GM23338 (cell line): ENCODE data around the gene ZNF681. TPM values are rescaled to one million over a fixed set of nuclear protein-coding genes. Genes with fewer than 3 reads are reported as not detected.

Experiments used
- ATAC-seq: fragments of 200-7000 bp; cut with Tn5 transposase; 3 replicates; pipeline ENCODE4 v1.9.1; 2020
- DNase-seq: peaks from one replicate; pipeline ENCODE4 v3.0.0-alpha.2; 2015; ENCODE audit warnings: low spot score
- H2AFZ ChIP-seq: fragments of 200-600 bp; sonication (generic); 2 replicates; pipeline ENCODE4 v1.8.0; 2016; ENCODE audit warnings: antibody characterized with exemption, mild to moderate bottlenecking, moderate library complexity
- H3F3A ChIP-seq: fragments of 200-600 bp; sonication (generic); replicated peaks from 2 replicates; pipeline ENCODE4 v1.8.0; 2017; ENCODE audit warnings: antibody characterized with exemption, mixed run types, low read depth
- H3K27ac ChIP-seq: fragments of 200-600 bp; sonication (generic); 2 replicates; pipeline ENCODE4 v1.6.1; 2016; ENCODE audit warnings: low read depth
- H3K27me3 ChIP-seq: fragments of 200-600 bp; sonication (generic); 2 replicates; pipeline ENCODE4 v1.8.0; 2016; ENCODE audit warnings: mild to moderate bottlenecking, mixed run types, moderate library complexity; ENCODE audit not compliant: insufficient read depth
- H3K36me3 ChIP-seq: fragments of 200-600 bp; sonication (generic); 2 replicates; pipeline ENCODE4 v1.8.0; 2016; ENCODE audit warnings: mild to moderate bottlenecking; ENCODE audit not compliant: insufficient read depth
- H3K4me1 ChIP-seq: fragments of 200-600 bp; sonication (generic); 2 replicates; pipeline ENCODE4 v1.8.0; 2016; ENCODE audit warnings: mild to moderate bottlenecking, moderate library complexity; ENCODE audit not compliant: insufficient read depth
- H3K4me2 ChIP-seq: fragments of 200-600 bp; sonication (generic); 2 replicates; pipeline ENCODE4 v1.7.1; 2017; ENCODE audit warnings: mixed run types
- H3K4me3 ChIP-seq: fragments of 200-600 bp; sonication (generic); 2 replicates; pipeline ENCODE4 v1.6.1; 2016; ENCODE audit warnings: mixed run types
- H3K79me2 ChIP-seq: fragments of 200-600 bp; sonication (generic); replicated peaks from 2 replicates; pipeline ENCODE4 v1.8.0; 2017; ENCODE audit warnings: mild to moderate bottlenecking; ENCODE audit not compliant: insufficient read depth
- H3K9me2 ChIP-seq: fragments of 200-600 bp; sonication (generic); 2 replicates; pipeline ENCODE4 v1.8.0; 2017; ENCODE audit not compliant: insufficient read depth
- H4K20me1 ChIP-seq: fragments of 200-600 bp; sonication (generic); replicated peaks from 2 replicates; pipeline ENCODE4 v1.8.0; 2017; ENCODE audit warnings: mild to moderate bottlenecking; ENCODE audit not compliant: insufficient read depth
- H3K27ac Mint-ChIP-seq: 2 replicates; pipeline ENCODE4 v1.8.0; 2020; ENCODE audit warnings: inconsistent platforms, mild to moderate bottlenecking, moderate library complexity, mixed read lengths
- H3K27me3 Mint-ChIP-seq: 3 replicates; pipeline ENCODE4 v1.8.0; 2022; ENCODE audit warnings: low read depth, mild to moderate bottlenecking, moderate library complexity, mixed read lengths, inconsistent platforms; ENCODE audit not compliant: insufficient read depth, poor library complexity
- H3K36me3 Mint-ChIP-seq: 3 replicates; pipeline ENCODE4 v1.8.0; 2021; ENCODE audit warnings: low read depth, mild to moderate bottlenecking, inconsistent platforms, moderate library complexity, mixed read lengths
- H3K4me1 Mint-ChIP-seq: 3 replicates; pipeline ENCODE4 v1.8.0; 2020; ENCODE audit warnings: mild to moderate bottlenecking, inconsistent platforms, mixed read lengths
- H3K4me3 Mint-ChIP-seq: 3 replicates; pipeline ENCODE4 v1.8.0; 2021; ENCODE audit warnings: moderate library complexity, mild to moderate bottlenecking, inconsistent platforms, mixed read lengths
- H3K9me3 Mint-ChIP-seq: 3 replicates; pipeline ENCODE4 v1.8.0; 2020; ENCODE audit warnings: moderate library complexity, mild to moderate bottlenecking, inconsistent platforms, mixed read lengths
- CREB1 ChIP-seq: fragments of 250-450 bp; sonication (Bioruptor Pico); IDR thresholded peaks from 2 replicates; pipeline ENCODE4 v1.5.0; 2020; ENCODE audit warnings: low read depth, mild to moderate bottlenecking, moderate library complexity
- CTCF ChIP-seq, 2 experiments: fragments of 200-600 bp in 1 of 2; sonication (generic) in 1 of 2; conservative IDR thresholded peaks; 2 replicates each; pipeline versions ENCODE4 v1.5.1 to v1.6.1; 2016 to 2017; ENCODE audit warnings: antibody characterized with exemption in 2 of 2, low read depth in 2 of 2, mild to moderate bottlenecking in 2 of 2, moderate library complexity in 1 of 2
- ETS1 ChIP-seq: IDR thresholded peaks from 2 replicates; pipeline ENCODE4 v1.6.1; 2016; ENCODE audit warnings: antibody characterized with exemption
- EZH2 ChIP-seq: fragments of 200-600 bp; sonication (generic); IDR thresholded peaks from one replicate; pipeline ENCODE4 v1.8.0; 2017; ENCODE audit warnings: antibody characterized with exemption, mild to moderate bottlenecking, low read depth; ENCODE audit not compliant: unreplicated experiment
- EZH2phosphoT487 ChIP-seq: fragments of 200-600 bp; sonication (generic); IDR thresholded peaks from one replicate; pipeline ENCODE4 v1.8.1; 2018; ENCODE audit warnings: antibody characterized with exemption; ENCODE audit not compliant: unreplicated experiment
- JUNB ChIP-seq: IDR thresholded peaks from one replicate; pipeline ENCODE4 v1.6.1; 2016; ENCODE audit warnings: antibody characterized with exemption; ENCODE audit not compliant: unreplicated experiment
- NANOG ChIP-seq: IDR thresholded peaks from 2 replicates; pipeline ENCODE4 v1.6.1; 2016; ENCODE audit warnings: antibody characterized with exemption, borderline replicate concordance
- POLR2AphosphoS5 ChIP-seq: IDR thresholded peaks from 2 replicates; pipeline ENCODE4 v1.6.1; 2016; ENCODE audit warnings: antibody characterized with exemption, low read depth
- REST ChIP-seq: IDR thresholded peaks from one replicate; pipeline ENCODE4 v1.6.1; 2018; ENCODE audit warnings: antibody characterized with exemption; ENCODE audit not compliant: unreplicated experiment
- STAT1 ChIP-seq: IDR thresholded peaks from one replicate; pipeline ENCODE4 v1.6.1; 2016; ENCODE audit warnings: antibody characterized with exemption; ENCODE audit not compliant: unreplicated experiment
- ZNF114 ChIP-seq: fragments of 250-450 bp; sonication (Bioruptor Pico); IDR thresholded peaks from 2 replicates; pipeline ENCODE4 v1.5.0; 2020; ENCODE audit warnings: mild to moderate bottlenecking, moderate library complexity
- ZNF331 ChIP-seq: fragments of 250-450 bp; sonication (Bioruptor Pico); IDR thresholded peaks from 2 replicates; pipeline ENCODE4 v1.5.0; 2020; ENCODE audit warnings: low read depth, mild to moderate bottlenecking, moderate library complexity
- ZNF462 ChIP-seq: fragments of 250-450 bp; sonication (Bioruptor Pico); IDR thresholded peaks from 2 replicates; pipeline ENCODE4 v1.5.0; 2020; ENCODE audit warnings: mild to moderate bottlenecking, moderate library complexity
- polyA plus RNA-seq: library from polyadenylated mRNA; unstranded; fragments of >200 nt; fragmentation: Nextera tagmentation; extraction: Ambion mirVana; gene quantifications from 2 replicates; pipeline ENCODE4 v1.2.1, GENCODE V29; 2016
- total RNA-seq: library from RNA; depleted of rRNA; stranded (reverse); fragments of >200 nt; shearing (Covaris generic); gene quantifications from 2 replicates; pipeline ENCODE4 v1.2.3, GENCODE V29; 2014

ZNF681 gene
- total and polyA plus RNA-seq, 2 experiments from 2014 or later = 9.4 to 25.1 TPM

GRCh38 chr19:23788411-23788810 lies 29.7 kb upstream of the ZNF681 start:
- Histone ChIP-seq H3K4me2 (no peak overlapping the region), H4K20me1 (peaks cover 59% of the 10 kb centered on the region), H3K27me3 (no peaks in the 10 kb centered on the region), H3K9me2 (no peaks in the 10 kb centered on the region), H3K27ac (no peak overlapping the region), H3K4me3 (no peak overlapping the region), H3K4me1 (no peaks in the 10 kb centered on the region), H3K36me3 (peaks cover 12% of the 10 kb centered on the region; the same call in 1 of the 2 replicates), H2AFZ (no peak overlapping the region), H3K79me2 (peaks cover 88% of the 10 kb centered on the region), H3F3A (no peaks in the 10 kb centered on the region)
- TF ChIP-seq CTCF (conservative IDR thresholded peaks at IDR 0.05; ENCODE audit: low read depth in 2 of 2) (no peak), POLR2AphosphoS5 (no peak), EZH2 (no peak), ETS1 (no peak), EZH2phosphoT487 (no peak), CREB1 (CRISPR knock-in tag) (no peak), REST (no peak), ZNF331 (CRISPR knock-in tag) (no peak), STAT1 (no peak), JUNB (no peak), ZNF462 (CRISPR knock-in tag) (no peak), NANOG (no peak), ZNF114 (CRISPR knock-in tag) (no peak)
- Mint-ChIP-seq H3K4me3 (no peak overlapping the region), H3K27ac (no peak overlapping the region), H3K36me3 (peaks cover 62% of the 10 kb centered on the region), H3K9me3 (no peaks in the 10 kb centered on the region; the same call in 2 of the 3 replicates), H3K4me1 (no peaks in the 10 kb centered on the region), H3K27me3 (no peaks in the 10 kb centered on the region)
- DNase-seq = no peak
- no peak for ATAC-seq
